HEK293 (cell line): ENCODE measurements around the gene CHN1.

Experiments used
- CTCF ChIA-PET: fragments of 350-600 bp; formaldehyde crosslinking; extraction: SDS; loops from one replicate; lab custom pipeline; 2021; ENCODE audit warnings: antibody characterized with exemption; lab: Yijun Ruan, JAX
- POLR2A ChIA-PET: fragments of 300-600 bp; formaldehyde crosslinking; extraction: SDS; loops from one replicate; lab custom pipeline; 2020; ENCODE audit warnings: antibody characterized with exemption, inconsistent platforms; lab: Yijun Ruan, JAX
- H3K27ac ChIP-seq: fragments of 200-500 bp; sonication (Bioruptor generic); 2 replicates; pipeline ENCODE4 v1.5.1; 2014; ENCODE audit warnings: low read depth, low read length, control low read depth, inconsistent platforms; ENCODE audit errors: extremely low read depth
- H3K36me3 ChIP-seq, 2 experiments: fragments of 200-500 bp in 1 of 2; sonication (Bioruptor generic) in 1 of 2; 1 replicate in 1 of 2; 2 replicates in 1 of 2; pipeline ENCODE4 v1.5.1; 2014 to 2017; ENCODE audit warnings: inconsistent platforms in 2 of 2, low read length in 2 of 2; ENCODE audit not compliant: control insufficient read depth in 2 of 2, insufficient read depth in 1 of 2
- H3K4me1 ChIP-seq: fragments of 200-500 bp; sonication (Bioruptor generic); 2 replicates; pipeline ENCODE4 v1.5.1; 2014; ENCODE audit warnings: mild to moderate bottlenecking, low read length, inconsistent platforms; ENCODE audit not compliant: control insufficient read depth, insufficient read depth
- H3K4me3 ChIP-seq: 2 replicates; pipeline ENCODE4 v1.5.1; 2011; ENCODE audit warnings: low read depth, mild to moderate bottlenecking, control low read depth, low read length, moderate library complexity
- H3K9me3 ChIP-seq: fragments of 200-500 bp; sonication (Bioruptor generic); 2 replicates; pipeline ENCODE4 v1.5.1; 2014; ENCODE audit warnings: low read depth, low read length, inconsistent platforms; ENCODE audit not compliant: control insufficient read depth, insufficient read depth
- GLIS2 ChIP-seq: fragments of 450-650 bp; formaldehyde crosslinking; IDR thresholded peaks from 2 replicates; pipeline ENCODE4 v1.5.1; 2016; ENCODE audit warnings: missing biosample characterization, missing genetic modification characterization
- KLF8 ChIP-seq: fragments of 450-650 bp; formaldehyde crosslinking; IDR thresholded peaks from 2 replicates; pipeline ENCODE4 v1.5.1; 2016; ENCODE audit warnings: missing biosample characterization, missing genetic modification characterization
- OSR2 ChIP-seq: fragments of 450-650 bp; formaldehyde crosslinking; IDR thresholded peaks from 2 replicates; pipeline ENCODE4 v1.5.1; 2016; ENCODE audit warnings: missing biosample characterization, missing genetic modification characterization
- PATZ1 ChIP-seq: fragments of 450-650 bp; formaldehyde crosslinking; IDR thresholded peaks from 2 replicates; pipeline ENCODE4 v1.5.1; 2016; ENCODE audit warnings: missing biosample characterization, missing genetic modification characterization
- SETDB1 ChIP-seq: IDR thresholded peaks from one replicate; pipeline ENCODE4 v1.6.1; 2017; ENCODE audit warnings: mild to moderate bottlenecking, low read length, moderate library complexity, mixed read lengths; ENCODE audit not compliant: insufficient read length
- ZBTB21 ChIP-seq: fragments of 450-650 bp; formaldehyde crosslinking; IDR thresholded peaks from 2 replicates; pipeline ENCODE4 v1.5.1; 2017; ENCODE audit warnings: missing biosample characterization, missing genetic modification characterization
- ZNF133 ChIP-seq: fragments of 450-650 bp; formaldehyde crosslinking; IDR thresholded peaks from 2 replicates; pipeline ENCODE4 v1.5.1; 2016; ENCODE audit warnings: missing biosample characterization, missing genetic modification characterization
- ZNF202 ChIP-seq: fragments of 450-650 bp; formaldehyde crosslinking; IDR thresholded peaks from 2 replicates; pipeline ENCODE4 v1.5.1; 2016; ENCODE audit warnings: missing biosample characterization, missing genetic modification characterization, borderline replicate concordance
- ZNF280C ChIP-seq: fragments of 450-650 bp; formaldehyde crosslinking; IDR thresholded peaks from 2 replicates; pipeline ENCODE4 v1.5.1; 2016; ENCODE audit warnings: missing biosample characterization, missing genetic modification characterization
- ZNF280D ChIP-seq: fragments of 450-650 bp; formaldehyde crosslinking; IDR thresholded peaks from 2 replicates; pipeline ENCODE4 v1.5.1; 2016; ENCODE audit warnings: missing biosample characterization, missing genetic modification characterization
- ZNF426 ChIP-seq: fragments of 450-650 bp; formaldehyde crosslinking; IDR thresholded peaks from 2 replicates; pipeline ENCODE4 v1.5.1; 2017; ENCODE audit warnings: missing biosample characterization, missing genetic modification characterization, mild to moderate bottlenecking, inconsistent platforms, moderate library complexity
- ZNF670 ChIP-seq: fragments of 450-650 bp; formaldehyde crosslinking; IDR thresholded peaks from 2 replicates; pipeline ENCODE4 v1.5.1; 2016; ENCODE audit warnings: missing biosample characterization, missing genetic modification characterization, low read depth
- ZNF707 ChIP-seq: fragments of 450-650 bp; formaldehyde crosslinking; IDR thresholded peaks from 2 replicates; pipeline ENCODE4 v1.5.1; 2016; ENCODE audit warnings: missing biosample characterization, missing genetic modification characterization
- ZNF791 ChIP-seq: fragments of 450-650 bp; formaldehyde crosslinking; IDR thresholded peaks from 2 replicates; pipeline ENCODE4 v1.5.1; 2016; ENCODE audit warnings: missing biosample characterization, missing genetic modification characterization

Gene CHN1

GRCh38 chr2:174759381-174760065 is 245.7 kb downstream of the CHN1 start:
- CTCF ChIA-PET = interaction anchor here (3.3 kb wide), 1 partner anchor 12 kb away, joined by 18 read pairs; no protein-coding TSS in a partner anchor
- no peaks in the 10 kb centered on the region for H3K36me3 ChIP-seq
- POLR2A ChIA-PET = no interaction called here

GRCh38 chr2:174756743-174757142 is 248.4 kb downstream of the CHN1 start:
- no peaks in the 10 kb centered on the region for H3K4me1 ChIP-seq
- no peak overlapping the region for H3K4me3 ChIP-seq
- no peak overlapping the region for H3K27ac ChIP-seq
- no peaks in the 10 kb centered on the region for H3K36me3 ChIP-seq
- no peak for TF ChIP-seq ZNF280C (tag by site-specific recombination)
- TF ChIP-seq ZNF202 (tag by site-specific recombination) = no peak
- no peak for TF ChIP-seq ZNF133 (tag by site-specific recombination)
- TF ChIP-seq GLIS2 (tag by site-specific recombination) = no peak
- no peak for TF ChIP-seq ZNF707 (tag by site-specific recombination)
- no peak for TF ChIP-seq PATZ1
- TF ChIP-seq ZBTB21 (tag by site-specific recombination) = no peak
- TF ChIP-seq SETDB1 = no peak
- TF ChIP-seq ZNF670 (tag by site-specific recombination) = no peak
- TF ChIP-seq KLF8 (tag by site-specific recombination) = no peak
- TF ChIP-seq ZNF426 (tag by site-specific recombination) = no peak
- TF ChIP-seq OSR2 (tag by site-specific recombination) = no peak
- H3K9me3 ChIP-seq = no peaks in the 10 kb centered on the region
- POLR2A ChIA-PET = no interaction called here
- CTCF ChIA-PET = no interaction called here

More at GRCh38 chr2:174759381-174760065, 245.7 kb downstream of the CHN1 start:
- Histone ChIP-seq H3K4me3 (no peak overlapping the region), H3K4me1 (peaks cover 4% of the 10 kb centered on the region; the same call in 1 of the 2 replicates), H3K9me3 (no peaks in the 10 kb centered on the region)
- TF ChIP-seq ZNF791 (tag by site-specific recombination) (no peak), ZNF280D (tag by site-specific recombination) (no peak)
- TF ChIP-seq, all 188 proteins: peak for 0
- H3K27ac ChIP-seq = no peak overlapping the region
